ENCODE measurements around the gene CCN5.

CCN5 gene

GRCh38 chr20:44703956-44704488 lies 11.1 kb upstream of the CCN5 start:
- no peaks in the 10 kb centered on the region for H3K36me3 ChIP-seq
- no peak for TF ChIP-seq CTCF (IDR thresholded peaks at IDR 0.05)
- H3K4me1 ChIP-seq (ENCODE audit: control insufficient read depth in 1 of 2, insufficient read depth in 1 of 2, low read depth in 1 of 2, low read length in 1 of 2) = no peaks in the 10 kb centered on the region
- H3K27ac ChIP-seq = no peak overlapping the region
- H3K27me3 ChIP-seq = peaks cover 6% of the 10 kb centered on the region
- no peak overlapping the region for H3K4me3 ChIP-seq (ENCODE audit: low read depth in 1 of 2, low read length in 1 of 2)
- no peaks in the 10 kb centered on the region for H3K9me3 ChIP-seq

GRCh38 chr20:44704551-44704971 lies 10.6 kb upstream of the CCN5 start:
- H3K27ac ChIP-seq = no peak overlapping the region
- no peak overlapping the region for H3K4me3 ChIP-seq (ENCODE audit: low read depth in 1 of 2, low read length in 1 of 2)
- TF ChIP-seq CTCF (IDR thresholded peaks at IDR 0.05) = no peak
- no peaks in the 10 kb centered on the region for H3K36me3 ChIP-seq
- H3K27me3 ChIP-seq = peaks cover 6% of the 10 kb centered on the region
- no peaks in the 10 kb centered on the region for H3K9me3 ChIP-seq
- H3K4me1 ChIP-seq (ENCODE audit: control insufficient read depth in 1 of 2, insufficient read depth in 1 of 2, low read depth in 1 of 2, low read length in 1 of 2) = no peaks in the 10 kb centered on the region

GRCh38 chr20:44705364-44706094 lies 9.6 kb upstream of the CCN5 start:
- no peaks in the 10 kb centered on the region for H3K9me3 ChIP-seq
- H3K27me3 ChIP-seq = peaks cover 6% of the 10 kb centered on the region
- no peaks in the 10 kb centered on the region for H3K4me1 ChIP-seq (ENCODE audit: control insufficient read depth in 1 of 2, insufficient read depth in 1 of 2, low read depth in 1 of 2, low read length in 1 of 2)
- no peak for TF ChIP-seq CTCF (IDR thresholded peaks at IDR 0.05)
- H3K4me3 ChIP-seq (ENCODE audit: low read depth in 1 of 2, low read length in 1 of 2) = no peak overlapping the region
- H3K27ac ChIP-seq = no peak overlapping the region
- no peaks in the 10 kb centered on the region for H3K36me3 ChIP-seq

GRCh38 chr20:44706301-44707017 lies 8.7 kb upstream of the CCN5 start:
- peaks cover 6% of the 10 kb centered on the region for H3K27me3 ChIP-seq
- H3K9me3 ChIP-seq = no peaks in the 10 kb centered on the region
- no peak overlapping the region for H3K27ac ChIP-seq
- H3K4me3 ChIP-seq (ENCODE audit: low read depth in 1 of 2, low read length in 1 of 2) = no peak overlapping the region
- no peaks in the 10 kb centered on the region for H3K36me3 ChIP-seq
- H3K4me1 ChIP-seq (ENCODE audit: control insufficient read depth in 1 of 2, insufficient read depth in 1 of 2, low read depth in 1 of 2, low read length in 1 of 2) = no peaks in the 10 kb centered on the region
- no peak for TF ChIP-seq CTCF (IDR thresholded peaks at IDR 0.05)

GRCh38 chr20:44707018-44707579 lies 8.1 kb upstream of the CCN5 start:
- Histone ChIP-seq H3K4me3 (ENCODE audit: low read depth in 1 of 2, low read length in 1 of 2) (no peak overlapping the region), H3K27ac (no peak overlapping the region), H3K36me3 (no peaks in the 10 kb centered on the region), H3K9me3 (no peaks in the 10 kb centered on the region), H3K27me3 (peaks cover 6% of the 10 kb centered on the region), H3K4me1 (ENCODE audit: control insufficient read depth in 1 of 2, insufficient read depth in 1 of 2, low read depth in 1 of 2, low read length in 1 of 2) (no peaks in the 10 kb centered on the region)
- TF ChIP-seq CTCF (IDR thresholded peaks at IDR 0.05) = no peak

Measured in neutrophil (primary cell).